NCI-H2081 treated with DMSO at 0.1 percent for 48 hours (cell line): ENCODE data around the gene SSR4.
"Not testable (repeated sequence)": the region's sequence is repeated elsewhere in the genome, so short reads cannot be mapped to it uniquely, and the experiment has no call there.

Experiments
- DNase-seq: peaks from one replicate; lab custom pipeline; 2025; lab: John Stamatoyannopoulos, UW

SSR4 gene

DNA sequence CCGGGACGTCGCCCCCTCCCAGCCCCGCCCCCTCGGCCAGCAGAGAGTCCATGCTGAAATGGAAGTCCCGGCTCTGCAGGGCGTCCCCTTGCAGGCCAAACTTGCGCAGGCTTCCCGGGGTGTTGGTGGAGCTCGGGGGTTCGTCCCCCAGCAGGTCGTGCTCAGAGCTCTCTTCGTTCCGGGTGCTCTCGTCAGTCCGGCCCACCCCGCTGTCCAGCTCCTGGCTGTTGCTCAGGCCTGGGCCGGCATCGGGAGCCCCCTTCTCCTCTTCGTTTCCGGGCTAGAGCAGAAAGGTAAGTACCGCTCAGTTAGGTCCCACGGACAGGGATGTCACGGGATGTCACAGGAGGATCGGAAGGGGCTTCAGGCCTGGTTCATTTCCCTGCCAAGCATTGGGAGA is 10.2 kb downstream of the SSR4 start:
- no peak for DNase-seq

DNA sequence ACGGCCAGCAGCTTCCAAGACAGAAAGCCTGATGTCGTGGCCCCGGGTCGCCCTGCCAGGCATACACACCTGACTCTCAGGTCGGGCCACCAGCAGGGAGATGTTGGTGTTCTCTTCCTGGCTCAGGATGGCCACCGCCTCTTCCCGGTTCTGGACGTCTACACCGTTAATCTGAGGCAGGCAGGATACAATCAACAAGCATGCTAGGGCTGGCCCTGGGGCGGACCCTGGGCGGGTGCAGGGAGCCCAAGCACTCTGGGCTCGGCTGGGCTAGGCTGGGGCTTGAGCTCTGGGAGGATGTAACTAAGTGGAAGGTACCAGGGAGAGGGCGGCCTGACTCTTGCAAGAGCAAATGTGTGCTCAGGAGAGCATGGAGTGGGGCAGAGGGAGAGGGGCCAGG is 11.0 kb downstream of the SSR4 start:
- no peak for DNase-seq

- DNase-seq: no peak
Measured at GRCh38 chrX:153806999-153807575, 12.6 kb downstream of the SSR4 start.

DNA sequence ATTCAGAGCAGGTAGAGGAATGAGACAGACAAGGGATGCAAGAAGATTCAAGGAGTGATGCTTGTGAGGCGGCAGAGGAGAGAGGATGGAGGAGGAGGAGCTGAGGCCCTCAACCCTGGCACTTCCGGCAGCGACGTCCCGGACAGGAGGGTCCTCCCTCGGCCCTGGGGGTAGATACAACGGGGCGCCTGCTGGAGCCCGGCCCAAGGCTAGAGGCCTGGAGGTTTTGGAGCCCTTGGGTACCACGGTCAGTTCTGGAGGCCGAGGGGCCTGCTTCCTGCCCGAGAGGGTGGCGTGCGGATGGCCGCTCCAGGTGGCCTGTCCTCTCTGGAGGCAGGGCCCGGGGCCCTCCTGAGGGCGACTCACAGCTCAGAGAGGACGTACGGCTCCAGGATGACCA is 13.5 kb downstream of the SSR4 start:
- no peak for DNase-seq

GRCh38 chrX:153812220-153812619 is 17.8 kb downstream of the SSR4 start:
- DNase-seq: no peak

GRCh38 chrX:153813161-153813560 is 18.7 kb downstream of the SSR4 start:
- no peak for DNase-seq

GRCh38 chrX:153814591-153815315 is 20.3 kb downstream of the SSR4 start:
- DNase-seq: no peak

DNA sequence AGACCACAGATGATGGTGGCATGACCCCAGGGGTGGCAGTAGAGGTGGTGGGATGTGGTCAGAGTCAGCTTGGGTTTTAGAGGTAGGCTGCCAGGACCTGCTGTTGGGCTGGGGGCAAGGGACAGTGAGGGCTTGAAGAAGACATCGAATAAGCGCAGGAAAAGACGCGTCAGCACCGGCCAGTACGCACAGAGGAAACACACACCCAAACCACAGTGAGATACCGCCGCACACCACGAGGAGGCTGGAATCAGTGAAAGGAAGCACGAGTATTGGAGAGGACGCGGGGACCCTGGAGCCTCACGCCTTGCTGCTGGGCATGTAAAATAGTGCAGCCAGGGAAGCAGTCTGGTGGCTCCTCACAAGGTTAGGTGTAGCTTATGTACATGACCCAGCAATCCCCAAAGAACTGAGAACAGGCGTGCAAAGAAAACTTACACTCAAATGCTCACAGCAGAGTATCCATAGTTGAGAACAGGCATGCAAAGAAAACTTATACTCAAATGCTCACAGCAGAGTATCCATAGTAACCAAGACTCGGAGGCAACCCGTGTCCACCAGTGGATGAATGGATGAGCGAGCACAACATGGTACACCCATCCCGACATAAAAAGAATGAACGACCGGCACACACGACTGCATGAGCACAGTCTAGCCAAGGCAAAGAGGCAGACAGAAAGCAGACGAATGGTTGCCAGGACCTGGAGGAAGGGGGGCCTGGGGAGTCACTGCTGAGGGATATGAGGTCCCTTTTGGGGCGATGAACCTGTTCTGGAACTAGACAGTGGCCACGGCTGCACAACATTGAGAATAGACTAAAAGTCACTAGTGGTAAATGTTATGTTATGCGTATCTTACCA is 22.6 kb downstream of the SSR4 start:
- no peak for DNase-seq

GRCh38 chrX:153818064-153818463 is 23.6 kb downstream of the SSR4 start:
- not testable (repeated sequence) for DNase-seq

- no peak for DNase-seq
Measured at GRCh38 chrX:153818571-153819383, 24.3 kb downstream of the SSR4 start.

DNA sequence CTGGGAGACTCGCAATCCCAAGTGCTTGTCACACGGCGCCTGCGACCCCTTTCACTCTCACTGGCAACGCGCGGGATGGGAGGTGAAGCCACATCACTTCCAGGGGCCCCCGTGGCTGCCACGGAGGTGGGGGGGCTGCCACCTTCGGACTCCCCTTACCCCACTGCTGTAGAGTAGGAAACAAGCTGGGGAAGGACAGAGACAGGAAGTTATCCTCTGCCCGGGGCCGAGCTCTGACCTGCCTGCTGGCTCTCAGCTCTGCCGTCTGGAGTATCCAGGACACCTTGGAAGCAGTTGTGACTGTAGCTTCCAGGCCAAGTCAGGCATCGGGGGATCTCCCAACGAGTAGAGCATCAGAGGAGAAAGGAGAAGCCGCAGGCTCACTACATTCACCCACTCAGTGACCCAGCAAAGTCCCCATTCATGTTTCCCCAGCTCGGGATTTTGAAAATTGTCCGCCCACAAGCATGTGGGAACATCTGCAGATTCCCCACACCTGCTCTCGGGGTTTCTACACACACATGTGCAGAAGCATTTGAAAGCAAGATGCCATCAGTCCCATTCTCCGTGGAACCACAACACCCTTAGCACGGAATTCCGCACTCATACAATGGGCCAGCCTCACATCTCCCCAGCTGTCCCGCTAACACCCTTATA is 25.0 kb downstream of the SSR4 start:
- no peak for DNase-seq

DNA sequence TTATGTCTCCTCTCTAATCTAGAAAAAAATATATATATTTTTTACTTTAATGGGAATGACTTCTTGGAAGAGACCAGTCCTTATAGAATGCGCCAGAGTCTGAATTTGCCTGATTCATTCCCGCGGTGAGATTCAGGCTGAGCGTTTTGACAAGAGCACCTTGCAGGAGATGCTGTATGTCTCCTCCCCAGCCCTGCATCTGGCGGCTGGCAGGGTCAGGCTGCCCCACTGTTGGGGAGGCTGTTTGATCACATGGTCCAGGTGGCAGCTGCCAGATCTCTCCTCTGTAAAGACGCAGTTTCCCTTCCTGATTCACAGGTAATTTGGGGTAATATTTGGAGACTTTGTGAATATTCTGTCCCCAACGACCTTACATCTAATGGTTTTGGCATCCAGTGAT is 26.1 kb downstream of the SSR4 start:
- DNase-seq: no peak

DNA sequence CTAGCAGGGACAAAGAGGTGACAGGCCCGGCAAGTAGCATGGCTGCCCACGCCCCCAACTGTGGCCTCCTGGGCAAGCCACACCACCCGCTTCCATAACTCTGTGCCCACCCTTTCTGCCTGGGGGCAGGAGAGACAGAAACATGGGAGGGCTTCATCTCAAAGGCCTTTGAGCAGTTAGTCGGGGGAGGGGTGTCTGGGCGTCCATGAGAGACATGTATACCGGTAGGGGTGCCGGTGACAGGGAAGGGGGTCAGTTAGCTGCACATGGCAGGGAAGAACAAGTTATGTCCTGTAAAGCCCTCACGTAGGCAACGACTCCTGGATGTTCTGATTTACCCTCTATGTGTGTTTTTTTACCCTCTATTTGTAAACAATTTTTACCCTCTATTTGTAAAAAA is 26.6 kb downstream of the SSR4 start:
- no peak for DNase-seq

DNA sequence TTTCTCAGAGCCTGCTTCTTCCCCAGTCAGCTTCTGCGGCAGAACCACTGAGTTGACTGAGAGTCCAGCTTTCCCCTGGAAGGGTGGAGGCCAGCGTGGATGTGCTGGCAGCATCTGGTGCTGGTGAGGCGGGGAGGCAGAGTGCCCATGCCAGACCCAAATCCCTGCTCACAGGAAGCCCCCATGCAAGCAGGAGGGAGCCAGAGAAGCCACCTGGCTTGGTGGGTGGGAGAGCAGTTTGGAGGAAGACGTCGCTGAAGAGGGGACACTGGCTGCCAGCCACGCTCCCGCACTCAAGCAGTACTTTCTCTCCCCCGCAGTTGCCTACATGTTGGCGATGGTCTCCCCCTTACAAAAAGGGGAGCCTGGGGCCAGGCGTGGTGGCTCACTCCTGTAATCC is 29.9 kb downstream of the SSR4 start:
- no peak for DNase-seq

- no peak for DNase-seq
Measured at GRCh38 chrX:153825042-153825441, 30.6 kb downstream of the SSR4 start.

DNA sequence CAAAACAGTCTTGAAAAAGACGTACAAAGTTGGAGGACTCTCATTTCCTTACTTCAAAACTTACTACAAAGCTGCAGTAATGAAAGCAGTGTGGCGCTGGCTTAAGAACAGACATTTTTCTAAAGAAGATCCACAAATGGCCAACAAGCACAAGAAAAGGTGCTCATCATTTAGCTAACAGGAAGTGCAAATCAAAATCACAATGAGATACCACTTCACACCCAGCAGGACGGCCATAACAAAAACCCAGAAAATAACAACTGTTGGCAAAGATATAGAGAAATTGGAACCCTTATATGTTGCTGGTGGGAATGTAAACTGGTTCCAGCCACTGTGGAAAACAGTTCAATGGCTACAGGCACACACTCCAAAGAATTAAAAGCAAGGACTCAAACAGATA is 32.5 kb downstream of the SSR4 start:
- DNase-seq: no peak

- DNase-seq: no peak
Measured at GRCh38 chrX:153827903-153828302, 33.4 kb downstream of the SSR4 start.

DNA sequence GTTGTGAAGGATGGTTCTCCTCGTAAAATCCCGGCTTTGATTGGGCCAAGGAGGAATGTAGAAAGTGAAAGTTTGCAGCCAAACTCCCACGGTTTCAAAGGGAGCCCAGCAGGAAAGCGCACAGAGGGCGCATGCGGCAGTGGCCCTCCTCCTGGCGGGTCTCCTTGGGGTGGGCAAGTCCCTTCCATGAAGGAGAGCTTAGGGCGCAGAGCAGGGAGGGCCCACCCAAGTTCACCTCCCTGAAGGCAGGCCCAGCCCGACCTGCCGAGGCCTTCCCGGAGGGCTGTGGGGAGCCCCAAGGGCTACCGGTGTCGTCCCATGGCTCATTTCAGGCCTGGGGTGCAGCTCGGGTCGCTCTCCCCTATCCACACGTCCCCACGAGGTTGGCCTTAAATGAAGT is 33.8 kb downstream of the SSR4 start:
- no peak for DNase-seq

DNA sequence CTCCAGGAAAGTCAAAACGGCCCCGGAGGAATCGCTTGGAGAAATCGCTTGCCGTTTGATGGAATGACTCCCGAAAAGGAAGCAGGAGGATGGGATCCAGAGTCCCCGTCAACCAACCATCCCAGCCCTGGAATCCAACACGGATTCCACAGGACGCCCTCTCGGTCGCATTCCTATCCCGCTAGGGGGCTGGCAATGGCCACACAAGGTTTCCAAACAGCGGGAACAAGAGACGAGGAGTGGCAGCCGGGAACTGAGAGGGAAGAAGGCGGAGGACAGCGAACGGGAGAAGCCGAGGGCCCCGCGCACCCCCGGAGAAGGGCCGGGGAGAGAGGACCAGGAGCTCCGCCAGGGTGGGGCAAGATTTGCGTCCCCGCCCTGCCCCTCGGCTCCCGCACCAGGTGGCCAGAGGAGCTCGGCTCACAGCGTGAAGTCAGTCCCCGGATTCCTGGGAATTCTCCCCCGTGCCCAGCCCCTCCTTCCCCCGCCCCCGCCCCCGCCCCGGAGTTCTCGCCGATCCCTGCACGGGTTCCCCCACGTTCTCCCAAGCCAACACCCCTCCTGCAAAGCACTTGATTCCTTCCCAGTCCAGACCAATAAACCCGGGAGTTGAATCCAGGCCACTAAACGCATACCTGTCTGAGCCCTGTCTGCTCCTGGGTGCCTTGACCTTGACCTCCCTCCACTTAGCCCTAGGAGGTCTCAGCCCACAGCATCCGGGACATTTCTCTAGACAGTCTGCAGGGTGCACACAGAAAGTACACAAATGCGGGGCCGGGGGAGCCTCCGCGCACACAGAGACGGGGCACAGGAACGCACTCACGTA is 34.5 kb downstream of the SSR4 start:
- DNase-seq: no peak

DNA sequence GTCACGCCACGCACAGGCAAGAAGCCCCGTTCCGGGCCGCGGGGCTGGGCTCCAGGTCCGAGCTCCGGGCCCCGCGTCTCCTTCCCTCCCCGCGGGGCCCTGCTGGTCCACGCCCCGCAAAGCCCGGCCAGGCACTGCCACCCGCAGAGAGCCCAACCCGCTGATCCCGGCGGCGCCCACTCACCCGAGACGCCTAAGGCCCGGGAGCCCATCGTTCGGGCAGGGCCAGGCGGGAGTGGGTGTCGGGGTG is 35.0 kb downstream of the SSR4 start:
- no peak for DNase-seq
